Stimulated activated CD4-positive, alpha-beta T cell treated with anti-CD3 and anti-CD28 coated beads, Interleukin-1b, Interleukin-23, amount 100 ng/mL, for 24 hours (primary cell): ENCODE measurements around the gene NUP214.
"Not testable (repeated sequence)": the region's sequence is repeated elsewhere in the genome, so short reads cannot be mapped to it uniquely, and the experiment has no call there.

Source experiments
- DNase-seq, 4 experiments: peaks; one replicate each; pipeline ENCODE4 v3.0.0-alpha.2; 2020; ENCODE audit warnings: low read depth in 4 of 4, low spot score in 1 of 4

Gene NUP214

DNA sequence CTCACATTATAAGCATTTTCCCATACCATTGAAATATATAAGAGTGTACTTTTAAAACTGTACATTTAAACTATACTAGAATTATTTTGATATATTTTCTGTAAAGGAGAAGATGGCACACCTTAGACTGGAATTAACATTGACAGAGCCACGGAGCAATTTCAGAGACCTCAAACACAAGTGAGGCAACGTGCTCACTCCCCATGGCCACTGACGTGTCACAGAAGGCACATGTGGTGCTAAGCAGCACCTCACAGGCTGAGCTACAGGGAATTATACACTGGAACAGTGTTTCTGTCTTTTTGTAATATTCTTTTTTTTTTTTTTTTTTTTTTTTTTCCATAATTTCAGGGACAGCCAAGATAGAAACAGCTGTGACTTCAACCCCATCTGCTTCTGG, 66.5 kb downstream of the NUP214 start:
- no peak for DNase-seq

DNA sequence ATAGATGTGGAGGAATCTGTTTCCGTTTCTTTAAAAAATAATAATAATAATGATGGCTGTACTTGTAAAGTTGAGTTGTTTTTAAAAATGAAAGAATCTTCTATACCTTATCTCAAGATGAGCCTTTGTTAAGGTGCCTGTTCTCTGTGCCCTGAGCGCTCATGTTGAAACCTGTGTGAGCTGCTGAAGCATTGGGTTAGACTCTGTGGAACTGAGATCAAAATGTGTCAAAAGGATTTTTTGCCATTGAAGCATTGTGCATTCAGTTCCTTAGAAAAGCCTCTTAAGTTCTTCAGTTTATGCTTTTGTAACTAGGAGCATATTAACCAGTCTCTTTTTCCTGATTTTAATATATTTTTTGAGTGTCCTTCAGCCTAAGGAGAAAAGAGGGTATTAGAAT, 67.7 kb downstream of the NUP214 start:
- no peak for DNase-seq

DNA sequence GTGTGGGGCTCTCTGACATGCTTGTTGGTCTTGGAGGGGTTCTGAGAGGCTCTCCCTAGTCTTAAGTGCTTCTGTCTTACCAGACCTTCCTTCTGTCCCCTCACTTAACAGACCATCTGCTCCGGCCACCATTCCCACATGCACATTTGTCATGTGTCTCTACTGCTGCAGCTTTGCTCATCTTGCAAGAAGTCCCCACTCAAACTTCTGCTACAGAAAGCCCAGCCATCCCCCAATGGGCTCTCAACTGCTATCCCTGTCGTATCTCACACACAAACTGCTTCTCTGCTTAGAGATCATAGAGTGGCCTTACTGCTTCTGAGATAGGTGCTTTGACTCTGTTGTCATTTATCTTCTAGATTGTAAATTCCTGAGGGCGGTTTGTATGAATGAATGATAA, 69.4 kb downstream of the NUP214 start:
- no peak for DNase-seq

DNA sequence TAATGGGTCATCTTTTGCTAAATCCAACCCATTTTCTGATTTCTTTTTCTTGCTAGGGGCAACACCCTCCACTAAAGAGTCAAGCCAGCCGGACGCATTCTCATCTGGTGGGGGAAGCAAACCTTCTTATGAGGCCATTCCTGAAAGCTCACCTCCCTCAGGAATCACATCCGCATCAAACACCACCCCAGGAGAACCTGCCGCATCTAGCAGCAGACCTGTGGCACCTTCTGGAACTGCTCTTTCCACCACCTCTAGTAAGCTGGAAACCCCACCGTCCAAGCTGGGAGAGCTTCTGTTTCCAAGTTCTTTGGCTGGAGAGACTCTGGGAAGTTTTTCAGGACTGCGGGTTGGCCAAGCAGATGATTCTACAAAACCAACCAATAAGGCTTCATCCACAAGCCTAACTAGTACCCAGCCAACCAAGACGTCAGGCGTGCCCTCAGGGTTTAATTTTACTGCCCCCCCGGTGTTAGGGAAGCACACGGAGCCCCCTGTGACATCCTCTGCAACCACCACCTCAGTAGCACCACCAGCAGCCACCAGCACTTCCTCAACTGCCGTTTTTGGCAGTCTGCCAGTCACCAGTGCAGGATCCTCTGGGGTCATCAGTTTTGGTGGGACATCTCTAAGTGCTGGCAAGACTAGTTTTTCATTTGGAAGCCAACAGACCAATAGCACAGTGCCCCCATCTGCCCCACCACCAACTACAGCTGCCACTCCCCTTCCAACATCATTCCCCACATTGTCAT, 72.0 kb downstream of the NUP214 start:
- no peak for DNase-seq

DNA sequence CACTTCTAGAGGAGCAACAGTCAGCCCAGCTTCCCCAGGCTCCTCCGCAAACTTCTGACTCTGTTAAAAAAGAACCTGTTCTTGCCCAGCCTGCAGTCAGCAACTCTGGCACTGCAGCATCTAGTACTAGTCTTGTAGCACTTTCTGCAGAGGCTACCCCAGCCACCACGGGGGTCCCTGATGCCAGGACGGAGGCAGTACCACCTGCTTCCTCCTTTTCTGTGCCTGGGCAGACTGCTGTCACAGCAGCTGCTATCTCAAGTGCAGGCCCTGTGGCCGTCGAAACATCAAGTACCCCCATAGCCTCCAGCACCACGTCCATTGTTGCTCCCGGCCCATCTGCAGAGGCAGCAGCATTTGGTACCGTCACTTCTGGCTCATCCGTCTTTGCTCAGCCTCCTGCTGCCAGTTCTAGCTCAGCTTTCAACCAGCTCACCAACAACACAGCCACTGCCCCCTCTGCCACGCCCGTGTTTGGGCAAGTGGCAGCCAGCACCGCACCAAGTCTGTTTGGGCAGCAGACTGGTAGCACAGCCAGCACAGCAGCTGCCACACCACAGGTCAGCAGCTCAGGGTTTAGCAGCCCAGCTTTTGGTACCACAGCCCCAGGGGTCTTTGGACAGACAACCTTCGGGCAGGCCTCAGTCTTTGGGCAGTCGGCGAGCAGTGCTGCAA, 72.8 kb downstream of the NUP214 start:
- no peak for DNase-seq

DNA sequence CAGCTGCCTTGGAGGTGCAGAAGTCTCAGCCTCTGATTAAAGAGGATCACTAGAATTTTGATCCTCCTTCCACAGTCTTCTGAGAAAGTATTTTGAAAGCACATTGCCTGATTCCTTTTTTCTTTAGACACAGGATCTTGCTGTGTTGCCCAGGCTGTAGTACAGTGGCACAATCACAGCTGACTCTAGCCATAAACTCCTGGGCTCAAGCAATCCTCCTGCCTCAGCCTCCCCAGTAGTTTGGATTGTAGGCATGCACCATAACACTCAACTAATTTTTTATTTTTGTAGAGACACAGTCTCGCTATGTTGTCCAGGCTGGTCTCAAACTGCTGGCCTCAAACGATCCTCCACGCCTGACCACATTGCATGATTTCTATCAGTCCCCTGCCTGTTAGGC, 76.5 kb downstream of the NUP214 start:
- DNase-seq, result no peak

DNA sequence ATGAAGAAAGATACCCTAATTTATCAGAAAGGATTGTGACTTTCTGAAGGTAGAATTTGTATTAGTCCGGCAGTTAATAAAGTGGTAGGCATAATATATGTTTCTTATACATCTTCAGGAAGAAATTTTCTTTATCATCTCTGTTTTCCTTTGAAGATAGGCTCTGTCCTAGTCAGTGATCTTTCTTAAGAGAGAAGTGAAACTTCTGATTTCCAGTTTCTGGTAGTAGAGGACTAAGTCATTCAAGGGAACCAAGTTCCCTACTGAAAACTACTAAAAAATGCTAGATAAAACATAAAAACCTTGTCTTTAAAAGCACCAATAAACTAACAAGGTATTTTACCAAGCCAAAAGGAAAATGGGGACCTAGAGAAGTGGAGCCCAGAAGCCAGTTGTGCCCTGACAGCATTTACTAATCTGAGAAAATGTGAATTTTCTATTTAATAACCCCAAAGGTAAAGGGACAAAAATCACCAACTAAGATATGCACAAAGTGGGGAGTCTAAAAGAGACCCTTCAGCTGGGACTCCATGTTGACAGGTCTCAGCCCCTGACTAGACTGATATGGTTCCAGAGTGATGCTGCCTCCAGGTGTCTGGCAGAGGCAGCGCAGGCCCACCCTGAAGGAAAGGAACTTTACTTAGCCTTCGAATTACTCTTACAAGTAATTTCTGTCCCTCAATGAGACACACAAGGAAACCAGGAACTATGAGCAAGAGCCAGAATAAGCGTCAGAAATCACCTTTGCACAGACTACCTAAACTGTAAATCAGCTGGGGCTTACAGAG, 78.2 kb downstream of the NUP214 start:
- no peak for DNase-seq

DNA sequence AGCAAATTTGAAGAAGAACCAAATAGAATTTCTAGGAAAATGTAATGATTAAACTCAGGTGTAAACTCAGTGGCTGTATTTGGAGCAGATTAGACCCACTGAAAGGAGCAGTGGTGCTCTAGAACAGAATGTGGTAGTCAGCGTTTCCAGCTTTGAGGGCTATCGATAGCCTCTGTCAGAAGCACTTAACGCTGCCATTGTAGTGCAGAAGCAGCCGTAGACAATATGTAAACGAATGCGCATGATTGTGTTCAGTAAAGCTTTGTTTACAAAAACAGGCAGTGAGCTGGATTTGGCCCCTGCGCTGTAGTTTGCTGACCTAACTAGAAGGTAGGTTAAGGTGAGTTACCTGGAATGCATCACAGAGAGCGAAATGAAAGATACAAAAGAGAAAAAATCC, 78.9 kb downstream of the NUP214 start:
- DNase-seq, result no peak

DNA sequence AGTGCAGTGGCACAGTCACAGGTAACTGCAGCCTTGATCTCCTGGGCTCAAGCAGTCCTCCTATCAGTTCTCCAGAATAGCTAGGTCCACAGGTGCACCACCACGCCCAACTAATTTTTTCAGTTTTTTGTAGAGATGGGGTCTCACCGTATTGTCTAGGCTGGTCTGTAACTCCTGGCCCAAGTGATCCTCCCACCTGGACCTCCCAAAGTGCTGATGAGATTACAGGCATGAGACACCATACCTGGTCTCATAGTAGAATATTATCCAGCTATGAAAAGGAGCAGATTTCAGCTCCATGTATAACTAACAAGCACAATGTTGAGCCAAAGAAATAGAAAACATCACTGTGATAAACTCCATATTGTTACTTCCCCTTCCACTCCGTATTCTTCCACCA, 81.1 kb downstream of the NUP214 start:
- no peak for DNase-seq

DNA sequence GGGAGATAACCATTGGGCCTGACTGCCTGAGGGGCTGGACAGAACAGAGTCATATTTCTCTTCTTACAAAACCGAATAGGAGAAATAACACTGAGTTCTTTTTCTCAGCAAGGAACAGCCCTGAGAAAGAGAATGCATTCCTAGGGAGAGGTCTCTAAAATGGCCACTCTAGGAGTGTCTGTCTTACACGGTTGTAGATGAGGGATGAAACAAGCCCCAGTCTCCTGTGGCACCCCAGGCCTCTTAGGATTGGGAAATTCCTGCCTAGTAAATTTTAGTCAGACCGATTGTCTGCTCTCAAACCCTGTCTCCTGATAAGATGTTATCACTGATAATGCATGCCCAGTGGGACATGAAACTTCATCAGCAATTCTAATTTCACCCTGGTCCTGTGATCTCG, 86.5 kb downstream of the NUP214 start:
- not testable (repeated sequence) for DNase-seq

DNA sequence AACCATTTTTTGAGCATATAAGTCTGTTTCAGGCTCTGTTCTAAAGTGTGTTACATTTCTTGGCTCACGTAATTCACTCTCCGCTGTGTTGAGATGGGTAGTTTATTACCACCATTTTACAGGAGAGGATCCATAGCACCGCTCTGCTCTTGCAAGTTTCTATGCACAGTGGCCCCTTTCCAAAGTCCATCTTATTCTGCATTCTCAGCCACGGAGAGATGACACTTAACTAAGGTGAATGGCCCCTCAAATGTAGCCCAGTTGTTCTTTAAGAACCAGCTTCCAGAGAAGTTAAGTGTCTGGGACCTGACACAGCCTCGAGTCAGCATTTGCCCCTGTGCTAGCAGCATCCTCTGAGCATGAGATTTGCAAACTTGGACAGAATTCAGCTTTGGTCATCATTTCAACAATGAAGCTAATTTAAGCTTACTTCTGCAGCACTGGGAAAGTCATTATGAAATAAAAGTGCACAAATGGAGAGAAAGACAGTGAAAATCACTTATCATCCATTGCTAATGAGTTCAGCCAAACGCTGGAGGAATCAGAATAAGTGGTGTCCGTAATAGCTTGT, 89.0 kb downstream of the NUP214 start:
- DNase-seq, result no peak

DNA sequence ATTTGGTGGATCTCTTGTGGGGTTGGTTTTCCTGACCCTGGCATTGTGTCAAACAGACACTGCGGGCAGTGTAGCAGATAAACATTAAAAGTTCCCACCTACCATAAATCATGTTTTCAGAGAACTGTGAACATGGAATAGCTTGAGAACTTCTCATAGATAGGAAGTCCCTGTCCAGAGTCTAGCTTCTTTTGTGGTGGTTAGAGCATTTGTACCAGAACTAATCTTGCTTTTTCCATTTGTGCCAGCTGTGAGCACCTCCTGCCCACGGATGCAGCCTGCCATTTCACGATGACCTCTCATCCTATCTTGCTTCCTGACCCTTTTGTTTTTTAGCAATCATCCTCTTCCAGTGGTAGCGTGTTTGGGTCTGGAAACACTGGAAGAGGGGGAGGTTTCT, 89.5 kb downstream of the NUP214 start:
- no peak for DNase-seq

DNA sequence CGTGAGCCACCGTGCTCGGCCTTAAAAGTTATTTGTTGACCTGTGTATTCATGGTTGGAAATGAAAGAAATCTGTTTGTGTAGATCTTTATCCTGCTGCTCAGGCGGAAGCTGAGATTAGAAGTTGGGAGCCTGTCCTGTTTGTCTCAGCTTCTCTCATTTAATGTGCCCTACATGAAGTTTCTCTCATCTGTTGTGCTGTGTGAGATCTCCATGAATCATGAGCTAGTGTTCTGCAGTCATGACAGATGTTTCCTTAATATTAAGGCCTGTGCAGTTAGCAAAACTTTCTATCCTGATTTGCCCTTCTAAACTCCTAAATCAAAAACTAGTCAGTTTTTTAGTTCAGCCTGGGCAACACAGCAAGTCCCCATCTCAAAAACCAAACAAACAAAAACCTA, 91.4 kb downstream of the NUP214 start:
- no peak for DNase-seq

DNA sequence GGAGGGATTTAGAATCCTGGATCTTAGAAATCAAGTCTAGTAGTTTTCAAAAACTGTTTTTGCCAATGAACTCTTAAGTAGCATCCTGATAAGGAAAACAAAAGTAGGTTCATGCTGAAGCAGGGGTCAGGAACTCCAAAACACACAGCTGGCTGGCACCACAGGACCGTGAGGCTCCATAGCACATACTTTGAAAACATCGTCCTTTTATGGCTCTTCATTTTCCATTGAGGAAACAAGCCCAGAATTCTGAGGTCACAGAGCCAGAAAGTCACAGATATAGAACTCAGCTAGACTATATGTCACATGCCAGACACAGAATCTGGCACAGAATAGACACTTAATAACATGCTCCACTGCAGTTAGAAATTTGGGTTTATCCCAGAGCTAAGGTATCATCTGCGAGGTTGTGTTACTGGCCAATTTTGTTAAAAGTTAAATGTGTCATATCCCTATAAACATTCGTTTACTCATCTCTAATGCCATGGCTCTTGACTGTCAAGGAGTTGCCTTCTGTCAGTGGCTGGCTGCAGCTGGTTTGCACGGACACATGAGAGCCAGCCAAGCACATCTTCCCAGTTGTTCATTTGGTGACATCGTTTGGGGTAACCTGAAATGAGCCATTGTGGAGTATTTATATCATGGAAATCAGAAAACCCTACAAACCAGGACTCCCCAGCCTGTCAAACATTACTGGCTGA, 92.1 kb downstream of the NUP214 start:
- no peak for DNase-seq

DNA sequence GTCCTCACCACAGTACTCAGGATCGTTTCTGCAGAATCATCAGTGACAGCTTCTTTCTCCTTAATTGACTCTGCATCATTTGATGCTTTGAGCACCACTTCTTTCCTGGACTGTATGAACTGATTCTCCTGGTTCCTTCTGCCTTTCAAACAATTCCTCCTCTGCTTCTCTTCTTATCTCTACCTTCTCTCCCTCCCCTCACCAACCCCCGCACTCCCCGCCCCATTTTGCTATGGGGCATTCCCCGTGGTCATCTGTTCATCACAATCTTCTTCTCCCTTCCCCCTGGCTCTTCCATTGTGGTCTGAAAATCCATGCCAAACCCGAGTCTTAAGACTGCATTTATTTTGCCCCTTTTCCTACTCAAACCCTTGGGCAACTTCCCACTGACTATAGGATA, 93.0 kb downstream of the NUP214 start:
- no peak for DNase-seq

DNA sequence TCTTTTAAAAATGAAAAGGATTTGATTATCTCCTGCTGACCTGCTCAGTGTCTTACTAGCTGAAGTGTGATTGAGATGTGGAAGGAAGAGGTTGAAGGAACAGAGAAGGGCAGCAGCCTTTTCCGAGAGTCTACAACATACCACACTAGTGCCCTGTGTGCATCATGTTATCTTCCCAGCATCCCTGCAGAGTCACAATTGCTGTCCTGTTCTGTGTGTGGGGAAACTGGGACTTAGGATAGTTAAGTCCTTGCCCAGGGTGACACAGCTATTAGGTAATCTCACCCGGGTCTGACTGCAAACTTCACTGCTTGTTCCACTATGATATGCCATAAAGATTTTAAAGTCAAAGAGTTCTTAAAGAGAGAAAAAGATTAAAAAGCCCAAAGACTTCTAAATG, 95.1 kb downstream of the NUP214 start:
- DNase-seq, result no peak

DNA sequence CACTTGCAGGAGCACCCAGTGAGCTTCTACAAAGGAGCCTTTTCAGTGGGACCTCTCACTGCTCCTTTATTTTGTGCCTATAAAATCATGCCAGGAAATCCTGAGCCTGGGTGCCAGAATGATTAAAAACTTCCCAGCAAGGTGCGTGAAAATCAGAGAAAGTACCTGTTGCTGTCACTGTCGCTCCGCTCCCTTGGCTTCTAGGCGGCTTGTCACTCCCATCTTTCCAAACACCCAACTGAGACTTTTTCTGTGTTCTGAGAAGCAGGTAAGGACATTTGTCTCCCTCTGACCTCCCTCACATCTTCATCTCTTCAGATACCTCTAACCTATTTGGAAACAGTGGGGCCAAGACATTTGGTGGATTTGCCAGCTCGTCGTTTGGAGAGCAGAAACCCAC, 97.1 kb downstream of the NUP214 start:
- DNase-seq, result no peak

DNA sequence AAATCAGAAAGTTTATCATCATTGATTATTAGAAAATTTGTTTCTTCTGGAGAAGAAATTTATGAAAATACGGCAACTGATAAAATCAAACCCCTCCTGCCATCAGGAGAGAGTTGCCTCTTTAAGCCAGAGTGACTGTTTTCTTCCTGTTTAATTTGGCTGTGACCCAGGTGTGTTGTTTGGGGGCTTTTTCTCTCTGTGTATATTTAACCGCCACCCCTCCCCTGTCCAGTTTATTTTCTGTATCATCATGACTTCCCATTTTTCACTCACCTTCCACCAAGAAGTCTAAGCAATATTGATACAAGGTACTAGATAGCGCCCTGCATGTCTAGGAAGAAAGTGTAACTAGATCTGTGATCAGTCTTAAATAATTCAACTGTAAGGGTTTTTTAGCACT, 100.8 kb downstream of the NUP214 start:
- no peak for DNase-seq

DNA sequence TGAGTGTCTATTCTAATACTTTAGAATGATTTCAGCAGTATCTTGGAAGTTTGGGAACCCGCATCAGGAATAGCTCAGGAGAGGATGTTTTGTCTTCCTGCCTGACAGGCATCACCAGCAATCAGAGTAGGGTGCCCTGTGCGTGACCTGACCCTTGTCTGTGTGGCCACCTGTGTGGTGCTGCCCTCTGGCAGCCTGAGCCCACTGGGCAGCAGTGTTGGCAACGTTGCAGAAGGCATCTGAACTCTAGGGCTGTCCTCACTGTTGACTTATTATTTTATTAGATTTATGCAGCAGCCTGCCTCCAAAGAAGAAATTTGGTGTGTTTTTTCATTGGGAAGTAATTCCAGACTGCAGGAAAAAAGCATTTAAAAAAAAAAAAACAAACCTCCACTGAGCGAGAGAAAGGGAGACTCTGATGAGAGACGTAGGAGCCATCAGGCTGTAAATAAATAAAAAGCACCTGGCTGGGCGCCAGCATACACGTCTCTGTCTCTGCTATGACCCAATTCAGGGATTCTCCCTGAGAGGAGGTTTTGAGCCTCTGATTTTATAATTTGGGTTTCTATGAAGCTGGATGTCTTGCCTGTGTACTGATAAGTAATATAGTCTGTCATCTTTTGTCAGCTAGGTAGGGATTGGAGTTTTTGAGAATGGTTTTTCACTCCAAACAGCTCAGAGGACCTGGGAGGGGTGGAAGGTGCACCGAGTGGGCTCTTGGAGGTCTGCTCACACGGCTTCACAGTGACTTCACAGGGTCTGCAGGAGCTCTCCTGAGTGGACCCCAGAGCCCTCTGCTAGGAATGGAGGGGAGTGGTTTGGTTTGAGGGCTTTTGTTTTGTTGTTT, 101.9 kb downstream of the NUP214 start:
- DNase-seq, result no peak

DNA sequence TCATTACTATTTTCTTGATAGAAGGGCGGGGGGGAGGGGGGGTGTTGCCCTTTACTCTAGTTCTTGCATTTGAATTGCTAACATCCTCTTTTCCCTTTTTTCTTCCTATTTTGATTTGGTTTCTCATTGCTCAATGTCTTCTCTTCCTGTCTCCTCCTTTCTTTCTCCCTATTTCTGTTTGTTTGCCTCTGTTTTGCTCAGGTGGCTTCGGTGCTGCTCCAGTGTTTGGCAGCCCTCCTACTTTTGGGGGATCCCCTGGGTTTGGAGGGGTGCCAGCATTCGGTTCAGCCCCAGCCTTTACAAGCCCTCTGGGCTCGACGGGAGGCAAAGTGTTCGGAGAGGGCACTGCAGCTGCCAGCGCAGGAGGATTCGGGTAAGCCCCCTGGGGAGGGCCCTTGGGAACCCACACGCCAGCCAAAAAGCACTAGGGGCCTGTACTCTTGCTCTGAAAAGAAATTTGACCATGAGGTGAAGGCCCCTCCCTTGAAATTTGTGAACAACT, 102.6 kb downstream of the NUP214 start:
- no peak for DNase-seq
